A549 (cell line): ENCODE results near the gene ICAM3. TPM values are rescaled to one million over a fixed set of nuclear protein-coding genes. Genes with fewer than 3 reads are reported as not detected.

Experiments
- ATAC-seq, 2 experiments: fragments of 200-7000 bp in 1 of 2; fragments of >200 bp in 1 of 2; cut with Nextera tagmentation in 1 of 2; cut with Tn5 transposase in 1 of 2; 3 replicates each; pipeline versions ENCODE4 v1.8.0 to v1.9.1; 2018 to 2020; ENCODE audit warnings: mild to moderate bottlenecking in 1 of 2, moderate library complexity in 1 of 2
- CTCF ChIA-PET: fragments of 300-600 bp; sonication (Branson Sonifier 250); formaldehyde crosslinking; extraction: SDS; loops from one replicate; lab custom pipeline; 2021; ENCODE audit warnings: antibody characterized with exemption, inconsistent platforms; lab: Yijun Ruan, JAX
- POLR2A ChIA-PET: fragments of 350-600 bp; formaldehyde crosslinking; extraction: SDS; loops from one replicate; lab custom pipeline; 2021; ENCODE audit warnings: antibody characterized with exemption, inconsistent platforms; lab: Yijun Ruan, JAX
- DNase-seq, 2 experiments: peaks; one replicate each; pipeline versions ENCODE4 v3.0.0 to v3.0.0-alpha.2; 2011 to 2016; ENCODE audit warnings: low read depth in 1 of 2, low spot score in 1 of 2
- FAIRE-seq: peaks from 2 replicates; lab custom pipeline; 2011; peaks lifted over from hg19 to GRCh38; lab: Jason Lieb, UNC
- H3K27ac ChIP-seq, 2 experiments: fragments of >200 bp; sonication (Bioruptor Twin); formaldehyde crosslinking; 3 replicates each; pipeline ENCODE4 v1.5.1; 2016 to 2017
- H3K4me1 ChIP-seq: fragments of >200 bp; sonication (Bioruptor Twin); formaldehyde crosslinking; 3 replicates; pipeline ENCODE4 v1.6.1; 2016
- H3K4me2 ChIP-seq: fragments of >200 bp; sonication (Bioruptor Twin); formaldehyde crosslinking; 3 replicates; pipeline ENCODE4 v1.6.1; 2016
- H3K4me3 ChIP-seq: fragments of >200 bp; sonication (Bioruptor Twin); formaldehyde crosslinking; 3 replicates; pipeline ENCODE4 v1.5.1; 2016
- H3K9me3 ChIP-seq: fragments of >200 bp; sonication (Bioruptor Twin); formaldehyde crosslinking; 3 replicates; pipeline ENCODE4 v1.6.1; 2016
- ATOH8 ChIP-seq: fragments of 250-450 bp; sonication (Bioruptor Pico); IDR thresholded peaks from 2 replicates; pipeline ENCODE4 v1.5.0; 2020; ENCODE audit warnings: low read depth, mild to moderate bottlenecking, moderate library complexity
- CBX2 ChIP-seq: fragments of 200-600 bp; sonication (generic); IDR thresholded peaks from 2 replicates; pipeline ENCODE4 v1.6.1; 2016; ENCODE audit warnings: low read depth, mild to moderate bottlenecking, borderline replicate concordance
- EHF ChIP-seq: fragments of 250-450 bp; sonication (Bioruptor Pico); IDR thresholded peaks from 2 replicates; pipeline ENCODE4 v1.5.0; 2020; ENCODE audit warnings: mild to moderate bottlenecking
- EHMT2 ChIP-seq: fragments of 200-600 bp; sonication (generic); IDR thresholded peaks from 2 replicates; pipeline ENCODE4 v1.6.1; 2016; ENCODE audit warnings: antibody characterized with exemption, low read depth, mild to moderate bottlenecking, moderate library complexity
- ELK1 ChIP-seq: fragments of 150-350 bp; IDR thresholded peaks from 2 replicates; pipeline ENCODE4 v1.6.1; 2014; ENCODE audit warnings: low read depth, mild to moderate bottlenecking, low read length
- FOSB ChIP-seq: fragments of 250-450 bp; sonication (Bioruptor Pico); IDR thresholded peaks from 2 replicates; pipeline ENCODE4 v1.5.0; 2020; ENCODE audit warnings: mild to moderate bottlenecking, moderate library complexity
- FOSL2 ChIP-seq, 2 experiments: fragments of 450-650 bp in 1 of 2; fragments of >200 bp in 1 of 2; sonication (Bioruptor Twin) in 1 of 2; formaldehyde crosslinking; IDR thresholded peaks; 2 replicates each; pipeline versions ENCODE4 v1.5.0 to v1.6.1; 2016 to 2020; ENCODE audit warnings: mild to moderate bottlenecking in 1 of 2, moderate library complexity in 1 of 2
- GATA3 ChIP-seq: IDR thresholded peaks from 2 replicates; pipeline ENCODE4 v1.6.1; 2012; ENCODE audit warnings: borderline replicate concordance
- HES2 ChIP-seq: fragments of >200 bp; sonication (Bioruptor Twin); formaldehyde crosslinking; IDR thresholded peaks from 2 replicates; pipeline ENCODE4 v1.6.1; 2016
- HOXB5 ChIP-seq: fragments of 250-450 bp; sonication (Bioruptor Pico); IDR thresholded peaks from 2 replicates; pipeline ENCODE4 v1.5.0; 2020; ENCODE audit warnings: mild to moderate bottlenecking, moderate library complexity
- JUNB ChIP-seq: fragments of >200 bp; sonication (Bioruptor Twin); formaldehyde crosslinking; IDR thresholded peaks from 2 replicates; pipeline ENCODE4 v1.6.1; 2016
- MAFK ChIP-seq: fragments of 450-650 bp; IDR thresholded peaks from 2 replicates; pipeline ENCODE4 v1.6.1; 2014; ENCODE audit not compliant: partially characterized antibody
- NPAS2 ChIP-seq: fragments of 250-450 bp; sonication (Bioruptor Pico); IDR thresholded peaks from 2 replicates; pipeline ENCODE4 v1.8.0; 2022; ENCODE audit warnings: mild to moderate bottlenecking, moderate library complexity, borderline replicate concordance
- RARB ChIP-seq: fragments of 250-450 bp; sonication (Bioruptor Pico); IDR thresholded peaks from 2 replicates; pipeline ENCODE4 v1.8.0; 2021; ENCODE audit warnings: mild to moderate bottlenecking, moderate library complexity
- REST ChIP-seq: fragments of 200-600 bp; sonication (generic); IDR thresholded peaks from 2 replicates; pipeline ENCODE4 v1.6.1; 2016; ENCODE audit warnings: antibody characterized with exemption, mild to moderate bottlenecking, moderate library complexity
- TP53 ChIP-seq: fragments of 250-450 bp; sonication (Bioruptor Pico); IDR thresholded peaks from 2 replicates; pipeline ENCODE4 v1.5.0; 2021; ENCODE audit warnings: mild to moderate bottlenecking, moderate library complexity
- WGBS: methylation state at CpG from one replicate; pipeline ENCODE4 v1.1.6; 2017; ENCODE audit errors: missing lambda C conversion rate; 5-methylcytosine and 5-hydroxymethylcytosine counted together
- polyA plus RNA-seq, 4 experiments: library from polyadenylated mRNA; depleted of rRNA in 3 of 4; stranded (reverse); fragments of >200 nt; fragmentation: RNase III in 1 of 4; extraction: RNeasy Plus Mini Kit Qiagen cat#74134 plus additional on column Dnase treatment in 1 of 4; gene quantifications; 2 replicates in 3 of 4; 3 replicates in 1 of 4; pipeline ENCODE4 v1.2.3, GENCODE V29; 2011 to 2017
- TF ChIP-seq, protein P1 (sequence below): IDR thresholded peaks from 2 replicates; pipeline ENCODE4 v1.6.1; 2012; ENCODE audit warnings: low read depth, borderline replicate concordance

Gene ICAM3
- polyA plus RNA-seq, 2 of the 4 experiments (the other 2 are of a cell fraction), result 4.7 to 7.3 TPM

GRCh38 chr19:10363789-10364281 lies 24.4 kb upstream of the ICAM3 start:
- 77% methylated on average over 7 of the region's 12 CpGs for whole genome bisulfite sequencing
- H3K4me1 ChIP-seq, result no peaks in the 10 kb centered on the region
- DNase-seq, result no peak
- FAIRE-seq, result no peak
- ChIA-PET POLR2A (no interaction called here), CTCF (no interaction called here)
- H3K9me3 ChIP-seq, result peaks cover 6% of the 10 kb centered on the region; the same call in 2 of the 3 replicates
- H3K27ac ChIP-seq, result no peak overlapping the region
- ATAC-seq, result no peak
- TF ChIP-seq TP53 (CRISPR knock-in tag) (no peak), MAFK (no peak)
- H3K4me2 ChIP-seq, result no peak overlapping the region
- no peak overlapping the region for H3K4me3 ChIP-seq

- CTCF ChIA-PET, result interaction anchor here (0.9 to 1.5 kb wide), 3 partner anchors 11 to 93 kb away, joined by 4 read pairs; no protein-coding TSS in a partner anchor
- POLR2A ChIA-PET, result no interaction called here
Measured at GRCh38 chr19:10362259-10362658, 22.8 kb upstream of the ICAM3 start.

GRCh38 chr19:10361569-10362011 lies 22.2 kb upstream of the ICAM3 start:
- no peak overlapping the region for H3K27ac ChIP-seq
- no peaks in the 10 kb centered on the region for H3K9me3 ChIP-seq
- ATAC-seq (peak in 1 of 2 experiments; percentile 40; a peak in 1 of 6 replicates), FAIRE-seq (no peak)
- no peak for TF ChIP-seq CBX2
- TF ChIP-seq, all 56 proteins: peak for 0
- POLR2A ChIA-PET, result no interaction called here
- Histone ChIP-seq H3K4me2 (no peak overlapping the region), H3K4me3 (no peak overlapping the region), H3K4me1 (no peaks in the 10 kb centered on the region)
- CTCF ChIA-PET, result interaction anchor here (0.9 to 1.5 kb wide), 3 partner anchors 11 to 93 kb away, joined by 4 read pairs; no protein-coding TSS in a partner anchor
- 92% methylated on average over 11 of the region's 16 CpGs for WGBS
- DNase-seq, result no peak

More at GRCh38 chr19:10362259-10362658, 22.8 kb upstream of the ICAM3 start:
- Histone ChIP-seq H3K4me3 (no peak overlapping the region), H3K4me1 (no peaks in the 10 kb centered on the region), H3K4me2 (no peak overlapping the region), H3K9me3 (no peaks in the 10 kb centered on the region), H3K27ac (no peak overlapping the region)
- 98% methylated on average over 12 of the region's 18 CpGs for WGBS
- TF ChIP-seq EHMT2, result no peak
- no peak for FAIRE-seq
- no peak for DNase-seq
- no peak for ATAC-seq

DNA sequence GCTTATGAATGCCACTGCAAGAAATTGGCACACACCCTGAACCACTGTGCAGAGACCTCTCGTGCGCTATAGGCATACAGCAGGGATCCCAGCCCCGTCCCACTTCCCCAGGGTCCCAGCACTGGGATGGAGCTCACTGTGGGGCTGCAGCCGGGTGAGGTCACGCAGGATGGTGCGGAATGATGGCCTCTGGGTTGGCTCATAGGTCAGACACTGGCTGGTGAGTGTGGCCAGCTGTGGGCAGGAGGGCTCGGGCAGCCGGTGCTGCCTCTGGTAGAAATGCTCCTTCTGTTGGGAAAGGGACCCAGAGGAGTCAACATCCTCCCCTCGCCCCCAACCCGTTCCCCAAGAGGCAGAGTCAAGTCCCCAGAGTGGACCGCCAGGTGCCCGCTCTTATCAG lies 17.0 kb upstream of the ICAM3 start:
- no peak for ATAC-seq
- no peak overlapping the region for H3K4me3 ChIP-seq
- DNase-seq, result no peak
- TF ChIP-seq EHF, result no peak
- TF ChIP-seq ATOH8 (CRISPR knock-in tag), result no peak
- no peak for TF ChIP-seq JUNB
- no peak for TF ChIP-seq NPAS2 (CRISPR knock-in tag)
- no peak for TF ChIP-seq FOSB (CRISPR knock-in tag)
- no peak for TF ChIP-seq RARB (CRISPR knock-in tag)
- no peak for TF ChIP-seq GATA3
- TF ChIP-seq REST, result no peak
- TF ChIP-seq, protein P1, sequence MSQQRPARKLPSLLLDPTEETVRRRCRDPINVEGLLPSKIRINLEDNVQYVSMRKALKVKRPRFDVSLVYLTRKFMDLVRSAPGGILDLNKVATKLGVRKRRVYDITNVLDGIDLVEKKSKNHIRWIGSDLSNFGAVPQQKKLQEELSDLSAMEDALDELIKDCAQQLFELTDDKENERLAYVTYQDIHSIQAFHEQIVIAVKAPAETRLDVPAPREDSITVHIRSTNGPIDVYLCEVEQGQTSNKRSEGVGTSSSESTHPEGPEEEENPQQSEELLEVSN, result no peak
- no peak for TF ChIP-seq HOXB5 (CRISPR knock-in tag)
- no peak for TF ChIP-seq ELK1
- no peak for TF ChIP-seq EHMT2
- no peak for TF ChIP-seq HES2
- TF ChIP-seq FOSL2 (IDR thresholded peaks at IDR 0.05), result no peak
- TF ChIP-seq FOSL2 (CRISPR knock-in tag; IDR thresholded peaks at IDR 0.05), result no peak
- no peak overlapping the region for H3K27ac ChIP-seq
- no peak overlapping the region for H3K4me2 ChIP-seq
- WGBS, result 85% methylated on average over 6 of the region's 12 CpGs
- H3K9me3 ChIP-seq, result no peaks in the 10 kb centered on the region
- H3K4me1 ChIP-seq, result no peaks in the 10 kb centered on the region
- POLR2A ChIA-PET, result no interaction called here
- FAIRE-seq, result no peak
- CTCF ChIA-PET, result interaction anchor here (1.0 kb wide), 2 partner anchors 13 to 87 kb away, joined by 3 read pairs; no protein-coding TSS in a partner anchor
